Body of pancreas (tissue), 4 donors: Measurements from ENCODE around the gene TNRC6C.

Experiments
- CTCF ChIP-seq, 7 experiments: fragments of 450-650 bp in 4 of 7; fragments of 200-600 bp in 3 of 7; sonication (generic) in 3 of 7; IDR thresholded peaks; one replicate each; pipeline ENCODE4 v1.5.1; 2016 to 2019; ENCODE audit warnings: antibody characterized with exemption in 7 of 7
- POLR2A ChIP-seq, 3 donors: fragments of 450-650 bp; IDR thresholded peaks; one replicate each; pipeline ENCODE4 v1.6.1; 2016; ENCODE audit warnings: antibody characterized with exemption in 3 of 3, mild to moderate bottlenecking in 2 of 3

GRCh38 chr17:77973953-77974352 lies 15.4 kb downstream of the TNRC6C start:
- TF ChIP-seq CTCF (IDR thresholded peaks at IDR 0.05) (no peak), POLR2A (IDR thresholded peaks at IDR 0.05) (no peak)
